Stimulated activated CD8-positive, alpha-beta memory T cell treated with anti-CD3 and anti-CD28 coated beads, Interleukin-2, amount 100 ng/mL, for 48 hours (primary cell): Measurements from ENCODE around the gene PHLPP1.

Experiments
- DNase-seq, 2 donors: peaks; one replicate each; pipeline ENCODE4 v3.0.0-alpha.2; 2020; ENCODE audit warnings: low read depth in 2 of 2

The PHLPP1 gene

GRCh38 chr18:62939926-62940325, 224.6 kb downstream of the PHLPP1 start:
- DNase-seq: no peak

DNA sequence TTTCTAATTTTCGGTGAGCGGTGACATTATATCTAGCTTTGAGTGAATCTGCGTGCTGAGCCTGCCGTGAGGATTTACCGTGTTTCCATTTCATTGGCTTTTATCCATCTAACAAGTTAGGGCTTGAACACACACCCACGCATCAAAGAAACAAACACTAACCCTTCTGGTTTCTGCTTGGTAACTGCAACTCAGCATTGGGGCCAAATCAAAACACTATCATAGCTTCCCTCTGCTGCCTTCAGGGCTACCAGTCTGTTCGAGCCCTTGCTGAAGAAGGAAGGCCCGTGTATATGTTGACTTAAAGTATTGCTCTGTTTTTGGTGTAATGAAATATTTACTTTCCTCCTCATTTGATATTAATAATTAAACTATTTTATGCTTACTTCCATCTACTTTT, 227.2 kb downstream of the PHLPP1 start:
- DNase-seq: no peak

GRCh38 chr18:62944454-62944853, 229.1 kb downstream of the PHLPP1 start:
- no peak for DNase-seq

DNA sequence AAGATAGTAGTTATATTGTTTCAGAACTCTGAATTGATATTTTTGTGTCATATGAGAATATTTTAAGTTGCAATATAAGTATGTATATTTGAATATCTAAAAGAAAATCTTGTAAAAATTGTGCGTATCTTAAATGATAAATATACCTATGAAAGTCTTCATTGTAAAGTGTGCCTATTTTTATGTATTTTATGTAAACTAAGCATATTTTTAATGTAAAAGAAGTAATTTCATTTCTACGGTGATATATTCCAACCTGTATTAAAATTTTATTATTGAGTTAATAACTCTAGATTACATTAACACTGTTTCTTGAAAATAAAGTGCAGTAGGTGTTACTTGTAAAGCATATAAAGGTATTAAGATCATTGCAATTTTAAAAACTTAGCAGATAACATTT, 233.4 kb downstream of the PHLPP1 start:
- DNase-seq: no peak

DNA sequence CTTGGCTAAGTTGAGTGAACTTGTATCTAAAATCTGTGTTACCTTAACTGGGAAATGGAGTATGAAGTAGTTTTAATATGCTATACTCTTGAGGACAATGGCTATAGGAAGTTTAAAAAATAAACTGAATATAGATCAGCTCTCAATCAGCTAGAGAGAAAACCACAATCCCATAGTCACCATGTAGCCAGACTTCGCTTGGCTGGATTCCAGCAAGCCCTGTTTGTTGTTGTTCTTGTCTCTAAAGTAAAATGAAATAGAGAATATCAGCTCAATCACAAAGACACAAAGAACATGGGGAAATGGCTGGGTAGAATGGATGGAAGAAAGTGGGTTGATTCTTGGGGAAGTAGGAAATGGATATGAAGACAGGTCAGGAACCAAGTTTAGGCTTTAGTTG, 234.9 kb downstream of the PHLPP1 start:
- no peak for DNase-seq

GRCh38 chr18:62952807-62953206, 237.5 kb downstream of the PHLPP1 start:
- DNase-seq: no peak

DNA sequence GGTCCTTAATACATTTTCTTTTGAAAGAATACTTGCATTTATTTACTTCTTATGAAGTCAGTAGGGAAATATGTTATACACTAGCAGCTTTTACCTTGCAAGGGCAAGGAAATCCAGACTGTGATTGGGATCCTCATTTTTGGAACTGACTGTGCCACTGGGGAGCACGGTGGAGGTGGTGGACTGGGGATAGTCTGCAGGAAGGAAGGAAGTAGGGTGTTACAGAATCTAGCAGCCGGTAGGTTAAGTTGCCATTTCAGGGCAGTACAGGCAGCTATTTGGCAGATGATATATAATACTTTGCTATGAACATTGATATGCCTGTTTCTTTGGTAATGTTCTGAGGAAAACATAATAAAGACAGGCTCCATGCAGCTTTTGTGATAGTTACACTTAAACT, 238.3 kb downstream of the PHLPP1 start:
- no peak for DNase-seq

DNA sequence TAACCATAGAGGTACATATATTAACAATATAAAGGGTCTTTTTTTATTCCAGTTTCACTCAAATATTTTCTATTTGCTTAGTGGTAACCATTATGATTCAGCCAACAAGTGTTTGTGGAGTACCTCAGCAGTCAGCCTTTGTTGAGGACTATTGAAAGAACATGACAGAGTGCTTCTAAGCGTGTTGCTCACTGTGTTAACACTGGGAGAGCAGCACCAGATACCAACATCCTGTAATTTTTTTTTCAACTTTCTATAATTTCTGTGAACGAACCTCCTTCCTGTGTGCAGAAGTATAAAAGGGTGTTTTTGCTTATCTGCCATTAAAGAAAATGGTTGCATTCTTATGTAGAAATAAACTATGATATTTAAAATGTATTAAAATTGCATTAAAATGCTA, 239.0 kb downstream of the PHLPP1 start:
- no peak for DNase-seq

DNA sequence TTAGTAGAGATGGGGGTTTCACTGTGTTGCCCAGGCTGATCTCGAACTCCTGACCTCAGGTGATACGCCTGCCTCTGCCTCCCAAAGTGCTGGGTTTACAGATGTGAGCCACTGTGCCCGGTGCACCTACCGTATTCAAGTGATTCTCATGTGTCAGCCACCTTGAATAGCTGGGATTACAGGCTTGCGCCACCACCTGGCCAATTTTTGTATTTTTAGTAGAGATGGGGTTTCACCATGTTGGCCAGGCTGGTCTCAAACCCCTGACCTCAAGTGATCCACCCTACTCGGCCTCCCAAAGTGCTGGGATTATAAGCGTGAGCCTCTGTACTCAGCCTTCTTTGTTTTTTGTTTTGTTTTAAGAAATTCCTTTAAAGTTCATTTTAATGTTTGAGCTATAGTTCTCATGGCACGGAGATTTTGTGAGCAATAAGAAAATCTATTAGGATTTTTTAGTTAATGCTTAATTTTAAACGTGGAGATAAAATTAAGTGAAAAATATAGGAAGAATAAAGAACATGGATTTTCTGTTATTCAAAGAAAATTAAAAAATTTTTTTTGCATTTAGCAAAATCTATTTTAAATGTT, 242.6 kb downstream of the PHLPP1 start:
- DNase-seq: peak; percentile 6 to 26

DNA sequence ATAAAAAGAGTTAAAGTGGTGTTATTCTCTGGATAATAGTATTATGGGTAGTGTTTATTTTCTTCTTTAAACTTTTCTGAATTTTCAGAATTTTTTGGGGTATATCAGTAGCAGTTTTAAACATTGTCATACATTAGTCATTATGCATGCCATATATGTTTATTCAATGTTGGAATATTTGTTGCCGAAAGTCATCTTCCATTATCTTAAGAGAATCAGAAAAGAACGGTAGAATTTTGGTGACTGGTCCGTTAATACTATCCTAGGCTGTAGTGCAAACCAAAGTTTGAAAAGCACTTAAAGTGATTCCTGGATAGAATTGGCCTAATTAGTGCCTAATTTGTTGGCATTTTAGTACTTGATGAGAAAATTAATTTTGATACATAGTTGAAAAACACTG, 244.1 kb downstream of the PHLPP1 start:
- no peak for DNase-seq

DNA sequence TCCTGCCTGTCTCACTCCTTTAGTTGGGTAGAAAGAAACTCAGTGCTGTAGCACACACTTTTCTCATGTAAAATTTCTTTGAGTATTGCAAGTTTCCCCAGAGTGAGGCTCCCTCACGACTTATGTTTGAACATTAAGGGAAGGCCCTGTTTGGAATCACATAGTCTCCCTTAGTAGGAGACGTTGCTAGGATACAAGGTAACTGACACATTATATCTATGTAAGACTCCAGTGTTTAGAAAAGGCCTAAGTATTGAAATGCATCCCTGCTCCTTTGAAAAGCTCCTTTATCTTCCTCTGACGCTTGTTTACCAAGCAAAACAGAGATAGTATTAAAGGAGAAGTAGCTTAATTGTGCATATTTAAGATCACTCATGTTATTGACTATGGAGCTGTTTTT, 248.2 kb downstream of the PHLPP1 start:
- no peak for DNase-seq

- DNase-seq: no peak
Observed at GRCh38 chr18:62964432-62964831, 249.1 kb downstream of the PHLPP1 start.

GRCh38 chr18:62967089-62967488, 251.7 kb downstream of the PHLPP1 start:
- DNase-seq: no peak

DNA sequence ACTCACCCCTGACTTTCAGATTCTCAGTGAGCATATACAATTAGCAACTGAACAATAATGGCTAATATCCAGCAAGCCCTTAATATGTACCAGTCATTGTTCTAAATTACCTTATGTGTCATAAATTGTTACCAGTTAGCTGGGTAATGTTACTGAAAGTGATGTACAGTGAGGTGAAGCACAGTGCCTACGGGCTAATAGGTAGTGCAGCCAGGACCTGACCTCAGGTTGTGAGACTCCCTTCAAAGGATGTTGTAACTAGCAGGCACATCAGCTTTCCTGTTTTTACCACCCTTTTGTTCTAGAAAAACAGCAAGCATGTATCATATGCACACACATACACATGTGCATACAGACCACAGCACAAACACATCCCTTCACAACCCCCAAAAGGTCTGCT, 258.3 kb downstream of the PHLPP1 start:
- no peak for DNase-seq

GRCh38 chr18:62974388-62974787, 259.0 kb downstream of the PHLPP1 start:
- DNase-seq: no peak

GRCh38 chr18:62974928-62975675, 259.8 kb downstream of the PHLPP1 start:
- no peak for DNase-seq

DNA sequence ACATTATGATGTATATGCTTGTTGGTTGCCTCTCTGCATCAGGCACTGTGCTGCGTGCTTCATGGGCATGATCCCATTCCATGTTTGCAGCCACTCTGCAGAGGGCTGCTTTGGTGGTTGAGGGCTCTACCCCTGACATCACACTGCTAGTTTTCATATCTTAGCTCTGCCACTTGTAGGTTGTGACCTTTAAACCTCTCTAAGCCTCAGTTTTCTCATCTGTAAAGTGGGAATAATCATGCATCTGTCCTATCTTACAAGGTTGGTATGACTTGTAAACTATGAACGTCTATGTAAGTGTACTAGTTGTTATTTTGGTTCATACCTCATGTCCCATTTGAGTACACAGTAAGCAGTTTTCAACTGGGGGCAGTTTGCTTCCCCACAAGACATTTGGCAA, 260.4 kb downstream of the PHLPP1 start:
- no peak for DNase-seq

GRCh38 chr18:62976227-62976626, 260.9 kb downstream of the PHLPP1 start:
- no peak for DNase-seq

DNA sequence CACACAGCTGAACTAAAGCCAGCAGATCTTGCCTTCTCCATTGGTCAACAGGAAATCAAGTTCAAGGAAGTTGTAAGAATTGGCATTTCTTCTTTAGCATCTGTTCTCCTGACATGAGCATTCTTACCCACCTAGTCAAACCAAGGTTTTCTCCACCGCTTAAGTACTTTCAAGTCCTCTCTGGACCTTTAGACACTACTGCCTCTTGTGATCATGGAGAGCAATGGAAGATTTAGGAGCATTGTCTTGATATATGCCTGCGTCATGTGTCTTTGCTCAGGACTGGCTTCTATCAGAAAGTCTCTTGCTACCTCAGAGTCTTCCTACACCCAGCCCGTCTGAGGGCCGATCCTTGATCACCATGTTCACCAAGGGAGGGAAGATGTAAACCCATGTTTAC, 262.2 kb downstream of the PHLPP1 start:
- DNase-seq: no peak

- DNase-seq: no peak
Observed at GRCh38 chr18:62978251-62979049, 263.1 kb downstream of the PHLPP1 start.

GRCh38 chr18:62979176-62979575, 263.8 kb downstream of the PHLPP1 start:
- no peak for DNase-seq

DNA sequence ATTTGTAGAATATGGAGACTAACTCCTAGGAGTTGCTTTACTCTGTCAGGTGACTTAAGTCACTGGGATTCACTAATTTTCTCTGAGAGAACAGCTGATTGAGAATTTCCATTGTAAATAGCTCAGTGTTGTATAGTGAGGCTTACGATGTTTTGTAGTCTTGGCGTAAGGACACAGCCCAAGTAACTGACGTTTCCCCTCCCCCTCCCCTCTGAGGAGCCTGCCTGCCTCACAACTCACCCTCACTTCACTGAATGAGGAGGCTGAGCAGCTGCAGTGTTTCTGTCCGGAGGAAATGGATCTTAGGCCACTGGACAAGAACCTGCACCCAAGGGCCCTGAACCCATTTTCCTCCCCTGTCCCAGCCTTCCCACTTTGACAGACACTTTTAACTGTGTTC, 264.6 kb downstream of the PHLPP1 start:
- DNase-seq: no peak

DNA sequence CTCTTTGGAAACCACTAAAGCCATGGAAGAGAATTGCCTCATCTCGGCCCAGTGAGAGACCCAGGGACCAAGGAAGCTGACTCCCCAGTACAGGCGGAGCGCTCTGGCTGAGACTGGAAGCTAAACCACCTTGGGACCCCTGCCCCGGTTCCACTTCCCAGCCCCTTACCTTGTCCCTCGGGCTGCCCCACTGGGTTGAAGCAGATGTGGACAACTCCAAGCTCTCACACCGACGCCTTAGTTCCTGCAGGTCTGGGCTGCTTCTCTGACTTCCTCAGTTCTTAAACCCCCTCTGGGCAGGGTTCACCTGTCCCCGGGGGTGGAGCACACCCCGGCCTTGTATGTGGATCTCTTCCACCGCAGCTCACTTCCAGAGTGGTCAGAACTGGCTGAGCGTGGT, 266.2 kb downstream of the PHLPP1 start:
- no peak for DNase-seq
